KG1 (cell line): ENCODE measurements around the gene PHACTR3.
"Not testable (repeated sequence)": the region's sequence is repeated elsewhere in the genome, so short reads cannot be mapped to it uniquely, and the experiment has no call there.

Experiments
- DNase-seq: peaks from one replicate; lab custom pipeline; 2025; lab: John Stamatoyannopoulos, UW

The PHACTR3 gene

GRCh38 chr20:59589086-59589684 is 15.2 kb upstream of the PHACTR3 start:
- DNase-seq: no peak

DNA sequence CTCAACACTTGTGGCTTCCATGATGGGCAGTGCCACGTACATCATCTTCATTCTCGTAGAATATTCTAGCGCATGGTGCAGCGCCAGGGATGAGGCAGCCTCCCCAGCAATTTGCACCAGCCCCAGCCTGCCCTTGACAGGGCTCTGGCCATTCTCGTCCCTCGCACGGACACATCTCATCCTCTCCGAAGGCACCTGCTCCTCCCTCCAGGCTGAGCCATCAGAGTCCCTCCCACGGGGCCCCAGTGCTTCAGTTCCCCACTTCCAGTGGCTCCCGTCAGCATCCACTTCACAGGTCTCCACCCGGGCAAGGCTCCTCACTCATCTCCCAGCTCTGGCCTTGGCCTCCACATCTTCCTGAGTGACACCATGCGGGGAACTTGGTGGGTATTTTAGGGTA is 13.3 kb upstream of the PHACTR3 start:
- DNase-seq: no peak

DNA sequence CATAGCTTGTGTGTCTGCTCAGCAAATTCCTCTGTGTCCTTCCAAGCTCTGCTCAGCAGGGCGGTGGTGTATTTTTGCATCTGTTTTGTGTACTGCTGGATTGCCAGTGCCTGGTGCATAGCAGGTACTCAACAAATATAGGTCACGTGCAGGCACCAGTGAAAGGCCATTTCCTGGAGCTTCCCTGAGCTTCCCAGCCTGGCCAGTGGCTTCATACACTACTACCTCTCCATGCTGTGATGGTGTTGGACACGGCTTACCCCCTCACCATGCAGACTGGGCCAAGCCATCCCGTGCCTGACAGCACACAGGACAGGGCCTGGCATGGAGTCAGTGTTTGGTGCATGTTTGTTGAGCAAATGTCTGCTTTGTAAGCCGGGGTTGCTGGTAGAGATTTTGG is 7.7 kb upstream of the PHACTR3 start:
- DNase-seq: no peak

- DNase-seq: no peak
These were observed 7.1 kb upstream of the PHACTR3 start for GRCh38 chr20:59597240-59597639.

- DNase-seq: no peak
These were observed 5.6 kb upstream of the PHACTR3 start for GRCh38 chr20:59598625-59599310.

- no peak for DNase-seq
These were observed 4.4 kb upstream of the PHACTR3 start for GRCh38 chr20:59599941-59600340.

DNA sequence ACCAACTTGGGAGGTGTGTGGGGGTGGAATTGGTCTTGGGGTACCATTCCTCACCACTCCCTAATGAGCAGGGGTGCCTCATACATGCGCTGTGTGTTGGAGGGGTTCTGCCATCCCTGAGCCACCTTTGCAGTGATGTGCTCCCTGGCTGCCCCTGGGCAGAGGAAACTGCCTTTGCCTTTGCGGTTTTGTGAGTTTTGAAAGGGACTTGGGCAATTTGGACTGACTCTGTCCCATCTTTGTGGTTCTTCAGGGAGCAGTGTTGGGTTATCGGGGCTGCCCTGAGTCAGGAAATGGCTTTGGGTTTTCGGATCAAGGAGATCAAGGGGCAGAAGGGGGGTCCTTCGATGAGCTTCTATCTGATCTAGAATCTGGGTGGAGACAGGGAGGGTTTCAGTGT is 3.9 kb upstream of the PHACTR3 start:
- no peak for DNase-seq

DNA sequence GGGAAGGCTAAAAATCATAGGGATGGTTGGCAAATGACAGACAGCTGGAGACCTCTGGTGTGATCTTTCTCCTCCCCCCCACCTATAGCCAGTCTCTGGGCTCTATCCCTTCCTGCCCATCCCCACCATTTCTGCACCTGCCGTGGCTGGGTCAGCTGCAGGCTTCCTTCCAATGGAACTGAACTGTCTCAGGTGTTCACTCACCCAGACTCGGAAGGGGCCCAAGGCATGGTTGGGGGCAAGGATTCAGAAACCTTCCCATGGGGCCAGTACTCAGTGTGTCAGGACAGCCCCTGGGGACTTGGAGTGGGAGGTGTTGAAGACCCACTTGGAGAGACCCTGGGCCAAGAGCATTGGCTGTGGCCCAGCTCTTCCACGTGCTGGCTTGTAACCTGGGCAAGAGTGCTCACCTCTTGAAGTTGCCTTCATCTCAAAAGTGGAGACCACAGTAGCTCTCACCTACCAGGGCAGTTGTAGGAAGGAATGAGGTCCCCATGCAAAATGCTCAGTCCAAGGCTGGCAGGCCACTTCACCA is 1.7 kb upstream of the PHACTR3 start:
- no peak for DNase-seq

GRCh38 chr20:59603176-59603575 is 1.2 kb upstream of the PHACTR3 start:
- no peak for DNase-seq

- no peak for DNase-seq
These were observed 631 bp downstream of the PHACTR3 start for GRCh38 chr20:59604741-59605600.

DNA sequence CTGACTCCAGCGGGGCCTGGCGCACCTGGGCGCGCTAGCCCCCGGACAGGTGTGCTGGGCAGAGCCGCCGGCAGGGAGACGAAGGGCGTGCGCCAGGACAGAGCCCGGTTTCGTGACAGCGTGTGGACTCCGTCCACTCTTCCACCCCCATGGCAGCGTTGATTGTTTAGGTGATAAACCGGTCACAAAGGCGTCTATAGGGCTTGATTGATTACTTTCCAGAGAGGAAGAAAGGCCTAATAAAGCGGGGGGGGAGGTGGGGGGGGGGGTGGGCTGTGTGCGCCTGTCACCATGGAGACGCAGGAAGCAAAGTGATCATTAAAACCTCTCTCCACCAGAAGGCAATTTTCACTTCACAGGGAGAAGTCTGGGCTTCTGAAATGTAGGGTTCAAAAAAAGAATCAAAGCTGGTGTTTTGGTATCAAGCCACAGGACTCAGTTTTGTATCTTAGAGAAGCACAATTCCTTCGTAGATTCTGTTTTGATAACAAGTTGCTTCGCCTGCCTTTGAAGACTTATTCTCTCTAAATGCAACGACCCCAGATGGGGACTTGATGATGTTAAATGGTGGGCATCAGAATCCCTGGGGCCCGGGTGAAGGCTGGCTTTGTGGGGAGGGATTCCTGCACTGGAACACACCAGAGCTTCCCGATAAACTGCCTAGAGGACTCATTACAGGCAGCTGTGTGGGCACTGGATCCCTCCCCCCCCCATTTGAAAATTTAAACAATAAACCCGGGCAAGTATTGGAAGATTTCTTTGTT is 1.4 kb downstream of the PHACTR3 start:
- no peak for DNase-seq

DNA sequence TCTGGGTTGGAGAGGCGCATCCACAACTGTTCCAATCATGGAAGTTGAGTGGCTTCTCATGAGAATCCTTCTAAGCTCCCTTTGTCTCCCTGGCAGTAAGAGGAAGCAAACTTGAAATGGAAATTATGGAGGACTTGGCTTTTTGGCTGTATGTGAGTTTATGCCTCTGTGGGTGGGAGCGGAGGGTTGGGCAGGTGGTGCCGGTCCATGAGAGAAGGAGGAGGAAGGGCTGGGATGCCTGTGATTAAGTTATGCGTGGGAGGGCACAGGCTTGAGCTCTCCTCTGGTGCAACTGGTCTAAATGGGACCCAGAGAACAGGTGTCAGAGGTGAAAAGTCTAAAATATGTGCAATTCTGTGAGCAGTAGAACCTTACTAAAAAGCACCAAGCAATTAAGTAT is 2.2 kb downstream of the PHACTR3 start:
- DNase-seq: no peak

- DNase-seq: no peak
These were observed 4.1 kb downstream of the PHACTR3 start for GRCh38 chr20:59608396-59608795.

DNA sequence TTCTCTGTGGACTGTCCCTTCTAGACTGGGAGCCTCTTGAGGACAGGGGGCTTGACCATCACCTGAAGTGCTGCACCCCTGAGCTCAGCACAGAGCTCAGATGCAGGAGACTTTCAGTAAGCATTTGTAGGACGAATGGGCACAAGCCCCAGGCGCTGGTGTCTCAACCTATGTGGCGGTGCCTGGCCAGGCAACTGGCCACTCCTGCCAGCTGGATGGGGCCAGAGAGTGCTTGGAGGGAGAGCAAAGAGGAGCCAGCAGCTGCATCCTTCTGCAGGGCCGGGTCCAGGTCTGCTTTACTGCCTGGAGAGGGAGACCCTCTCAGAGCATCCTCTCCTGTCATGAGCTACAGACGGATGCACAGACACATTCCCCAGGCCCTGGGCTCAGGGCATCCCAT is 4.5 kb downstream of the PHACTR3 start:
- no peak for DNase-seq

- no peak for DNase-seq
These were observed 6.9 kb downstream of the PHACTR3 start for GRCh38 chr20:59611286-59611685.

DNA sequence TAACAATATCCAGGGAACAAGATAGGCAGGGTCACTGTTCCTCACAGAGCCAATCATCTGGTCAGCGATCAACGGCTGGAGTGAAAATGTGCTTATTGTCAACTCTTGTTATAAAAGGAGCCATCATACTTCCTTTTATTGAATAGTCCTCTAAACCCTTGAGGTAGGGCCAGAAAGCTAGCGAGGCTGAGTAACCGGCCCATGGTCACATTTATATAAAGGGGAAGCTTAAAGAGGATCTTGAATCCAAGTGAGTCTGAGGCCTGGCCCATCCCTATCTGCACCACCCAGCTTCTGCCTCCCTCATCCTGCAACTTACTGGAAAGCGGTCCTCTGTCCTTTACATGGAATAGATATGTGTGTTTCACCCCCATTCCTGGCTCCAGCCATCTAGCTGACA is 9.5 kb downstream of the PHACTR3 start:
- DNase-seq: no peak

GRCh38 chr20:59614714-59615113 is 10.4 kb downstream of the PHACTR3 start:
- DNase-seq: no peak

DNA sequence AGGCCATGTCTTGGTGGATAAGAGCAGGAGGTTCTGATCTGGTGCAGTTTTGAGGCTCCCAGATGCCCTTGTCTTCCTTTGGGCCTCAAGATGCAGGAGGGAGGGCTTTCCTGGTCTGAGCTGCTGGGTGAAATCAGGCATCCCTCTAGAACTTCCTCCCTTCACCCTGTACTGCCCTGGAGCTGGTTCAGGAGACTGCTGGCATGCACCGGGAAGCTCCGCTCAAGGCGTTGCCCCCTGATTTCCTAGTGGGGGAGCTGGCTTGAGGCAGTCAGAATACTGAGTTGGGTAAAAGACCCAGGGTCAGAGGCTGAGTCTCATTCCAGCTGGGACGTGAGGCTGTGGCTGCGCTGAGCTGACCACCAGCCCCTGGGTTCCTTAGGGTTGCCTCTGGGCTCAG is 12.0 kb downstream of the PHACTR3 start:
- no peak for DNase-seq

DNA sequence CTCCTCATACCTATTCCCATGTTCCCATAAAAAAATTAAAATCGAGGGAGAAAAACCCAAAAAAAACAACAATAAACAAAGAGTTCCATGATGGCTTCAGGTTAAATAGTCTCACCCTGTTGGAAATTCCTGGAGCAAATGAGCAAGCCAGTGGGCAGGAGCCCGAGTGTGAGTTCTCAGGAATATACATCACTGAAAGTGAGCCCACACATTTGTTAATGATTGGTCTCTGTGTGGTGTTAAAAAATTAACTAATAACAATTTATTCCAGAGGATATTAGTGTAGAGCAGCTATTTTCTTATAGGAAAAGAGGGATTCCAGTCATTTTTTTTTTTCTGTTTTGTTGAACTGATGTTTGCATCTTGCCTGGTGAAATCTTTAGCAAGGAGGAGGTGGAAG is 12.9 kb downstream of the PHACTR3 start:
- DNase-seq: no peak

DNA sequence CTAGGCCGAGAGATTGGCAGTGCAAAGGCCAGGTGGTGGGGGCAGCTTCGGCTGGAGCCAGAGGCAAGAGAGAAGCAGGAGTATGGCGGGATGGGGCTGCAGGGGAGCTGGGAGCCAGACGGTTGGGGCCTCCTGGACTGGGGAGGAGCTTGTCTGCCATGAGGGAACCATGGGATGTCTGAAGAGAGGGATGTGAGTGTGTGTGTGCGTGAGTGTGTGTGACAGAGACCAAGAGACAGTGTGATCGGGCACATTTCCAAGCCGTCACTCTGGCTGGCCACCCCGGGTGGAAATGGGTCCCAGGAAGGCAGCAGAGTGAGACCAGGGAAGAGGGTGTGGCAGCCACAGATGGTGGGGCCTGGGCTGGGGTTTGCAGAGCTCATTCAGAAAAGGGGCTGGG is 13.8 kb downstream of the PHACTR3 start:
- no peak for DNase-seq

- DNase-seq: not testable (repeated sequence)
These were observed 14.2 kb downstream of the PHACTR3 start for GRCh38 chr20:59618585-59618984.

- DNase-seq: no peak
These were observed 16.6 kb downstream of the PHACTR3 start for GRCh38 chr20:59620860-59621505.
